ENCODE results near the gene LSM12.

LSM12 gene

GRCh38 chr17:44095647-44096496 lies 29.4 kb upstream of the LSM12 start:
- peak; percentile 94 for DNase-seq

GRCh38 chr17:44095388-44095646 lies 28.8 kb upstream of the LSM12 start:
- DNase-seq: no peak

GRCh38 chr17:44094701-44095387 lies 28.4 kb upstream of the LSM12 start:
- DNase-seq: no peak

DNA sequence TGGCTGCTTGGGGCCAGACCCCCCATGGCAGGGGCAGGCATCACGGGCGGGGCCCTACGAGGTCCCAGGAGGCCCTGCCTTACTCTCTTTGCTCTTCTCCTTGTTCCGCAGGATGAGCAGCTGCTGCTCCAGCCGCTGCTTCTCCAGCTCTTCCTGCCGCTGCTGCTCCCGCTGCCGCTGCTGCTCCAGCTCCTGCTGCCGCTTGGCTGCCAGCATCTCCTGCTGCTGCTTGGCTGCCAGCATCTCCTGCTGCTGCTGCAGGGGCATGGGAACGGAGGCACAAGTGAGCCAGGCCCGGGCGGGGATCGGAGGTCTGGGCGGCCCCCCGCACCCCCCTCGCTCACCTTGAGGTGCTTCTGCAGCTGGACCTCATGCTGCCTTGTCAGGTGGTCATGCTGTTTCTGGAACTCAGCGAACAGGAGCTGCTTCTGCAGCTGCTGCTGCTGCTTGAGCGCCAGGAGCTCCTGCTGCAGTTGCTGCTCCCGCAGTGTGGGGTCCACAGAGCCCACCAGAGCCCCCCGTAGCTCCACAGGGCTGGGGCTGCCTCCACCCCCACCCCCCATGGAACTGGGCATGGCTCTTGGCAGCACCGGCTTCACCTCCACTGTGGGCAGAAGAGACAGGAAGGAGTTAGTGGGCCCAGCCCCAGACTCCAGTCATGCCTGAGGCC lies 26.9 kb upstream of the LSM12 start:
- no peak for DNase-seq

GRCh38 chr17:44092051-44092450 lies 25.6 kb upstream of the LSM12 start:
- no peak for DNase-seq

DNA sequence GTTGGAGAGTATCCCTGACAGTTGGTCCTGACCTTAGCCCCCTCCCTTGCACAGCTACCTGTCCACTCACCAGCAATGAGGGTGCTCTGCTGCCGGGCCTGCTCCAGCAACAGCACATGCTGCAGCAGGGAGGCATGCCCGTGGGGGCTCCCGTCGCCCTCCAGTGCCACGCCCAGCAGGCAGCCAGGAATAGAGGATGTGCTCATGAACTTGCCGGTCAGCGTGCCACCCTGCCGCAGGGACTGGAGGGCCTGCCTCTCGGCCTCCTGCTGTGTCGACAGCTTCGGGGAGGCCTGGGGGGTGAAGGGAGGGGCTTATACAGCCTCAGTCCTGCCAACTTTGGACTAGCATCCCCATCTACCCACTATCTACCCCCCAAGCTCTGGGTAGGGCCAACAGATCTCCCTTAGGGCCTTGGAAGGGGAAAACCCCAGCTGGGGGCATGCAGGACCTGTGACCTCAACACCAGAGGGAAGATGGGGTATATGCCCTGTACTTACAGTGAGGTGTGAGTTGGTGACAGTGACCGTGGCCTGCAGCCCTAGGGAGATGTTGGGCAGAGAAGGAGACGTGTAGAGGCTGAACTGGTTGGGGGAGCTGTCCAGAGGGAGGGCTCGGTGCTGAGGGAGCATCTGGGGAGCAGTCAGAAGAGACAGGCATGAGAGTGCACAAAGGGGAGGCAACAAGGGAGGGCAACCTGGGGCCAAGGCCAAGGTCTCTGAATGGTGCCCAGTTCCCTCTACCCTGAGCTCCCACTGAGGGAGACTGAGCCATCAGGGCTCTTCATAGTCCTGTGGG lies 24.9 kb upstream of the LSM12 start:
- DNase-seq: no peak

DNA sequence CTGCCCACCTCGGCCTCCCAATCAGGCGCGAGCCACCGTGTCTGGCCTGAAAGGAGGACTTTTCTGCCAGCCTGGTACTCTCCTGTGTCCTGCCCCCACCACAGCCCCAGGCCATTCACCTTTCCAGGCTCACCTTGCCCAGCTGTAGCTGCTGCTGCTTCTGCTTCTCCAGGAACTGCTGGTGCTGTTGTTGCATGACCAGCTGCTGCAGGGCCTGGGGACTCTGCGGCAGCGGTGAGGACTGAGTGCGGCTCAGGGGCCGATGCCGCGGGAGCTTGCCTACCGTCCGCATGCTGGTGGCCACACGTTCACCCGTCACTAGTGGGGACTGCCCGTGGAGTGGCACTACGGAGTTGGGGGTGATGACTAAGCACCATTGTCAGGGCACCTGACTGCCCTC lies 21.8 kb upstream of the LSM12 start:
- no peak for DNase-seq

DNA sequence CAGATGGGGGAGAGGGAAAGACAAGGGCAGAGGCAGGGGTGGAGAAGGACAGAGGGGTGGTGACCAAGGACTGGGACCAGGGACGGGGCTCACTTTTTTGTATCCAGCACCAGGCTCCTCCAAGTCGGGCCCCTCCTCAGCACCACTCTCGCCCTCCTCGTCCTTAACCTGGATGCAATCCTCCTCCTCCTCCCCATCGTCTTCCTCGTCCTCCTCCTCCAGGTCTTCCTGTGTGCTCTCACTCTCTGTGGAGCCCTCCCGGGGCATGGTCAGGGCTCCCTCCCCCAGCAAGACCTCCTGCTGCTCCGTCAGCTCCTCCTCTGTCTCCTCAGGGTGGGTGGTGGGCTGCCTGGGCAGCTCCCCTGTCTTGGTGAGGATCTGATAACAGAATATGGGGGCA lies 20.8 kb upstream of the LSM12 start:
- DNase-seq: no peak

DNA sequence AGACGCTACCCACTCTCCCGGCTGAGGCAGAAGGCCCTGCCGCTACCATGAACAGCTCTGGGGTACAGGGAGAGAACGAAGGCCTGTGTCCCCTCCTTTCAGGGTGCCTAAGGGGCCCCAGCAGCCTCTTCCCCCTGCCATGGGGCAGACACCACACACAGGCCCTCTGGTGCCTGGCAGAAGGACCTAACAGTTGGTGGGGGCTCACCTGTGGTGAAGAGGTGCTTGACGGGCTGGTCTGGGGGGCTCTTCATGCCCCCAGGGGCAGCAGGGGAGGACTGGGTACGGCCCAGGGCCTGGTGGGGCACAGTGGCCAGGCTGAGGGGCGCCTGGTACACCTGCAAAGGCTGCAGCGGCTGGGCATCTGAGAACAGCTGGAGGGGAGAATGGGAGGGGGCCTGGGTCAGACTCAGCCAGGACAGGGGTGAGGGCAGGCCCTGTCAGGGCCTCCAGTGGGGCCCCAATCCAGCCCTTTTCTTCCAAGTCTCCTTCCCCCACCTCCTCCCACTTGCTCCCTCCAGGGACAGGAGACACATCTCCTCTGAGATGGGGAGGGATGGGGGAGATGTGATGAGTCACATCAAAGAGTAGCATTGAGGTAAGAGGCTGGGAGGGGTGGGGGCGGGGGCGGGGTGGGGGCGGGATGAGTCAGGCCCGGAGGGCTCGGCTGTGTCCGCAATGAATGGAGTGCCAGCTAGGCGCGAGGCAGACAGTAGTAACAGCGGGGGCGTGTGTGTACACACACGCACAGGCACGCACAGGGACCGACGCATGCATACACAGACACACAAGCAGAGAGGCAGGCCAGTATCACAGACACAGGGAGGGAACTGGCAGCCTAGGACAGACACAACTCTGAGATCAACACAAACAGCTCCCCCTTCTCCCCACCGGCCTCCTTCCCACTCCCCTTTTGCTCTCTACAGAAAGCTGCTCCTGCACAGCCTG lies 20.2 kb upstream of the LSM12 start:
- peak; percentile 95 for DNase-seq

DNA sequence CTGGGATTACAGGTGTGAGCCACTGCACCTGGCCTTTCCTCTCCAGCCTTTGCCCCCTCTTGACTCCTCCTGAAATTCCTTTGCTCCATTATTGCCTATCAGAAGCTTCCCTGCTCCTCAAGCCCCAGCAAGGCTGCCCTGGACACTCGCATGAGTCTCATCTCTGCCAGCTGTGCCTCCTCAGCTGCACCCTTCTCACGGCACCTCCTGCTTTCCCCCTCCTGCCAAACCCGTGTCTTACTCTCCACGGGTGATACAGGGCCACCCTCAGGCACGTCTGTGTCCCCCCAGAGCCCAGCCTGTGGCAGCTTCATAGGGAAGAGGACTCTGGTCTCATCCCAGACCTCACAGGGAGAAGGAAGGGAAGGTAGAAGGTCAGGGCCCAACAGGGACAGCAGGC lies 19.4 kb upstream of the LSM12 start:
- DNase-seq: no peak

- no peak for DNase-seq
Observed at GRCh38 chr17:44084921-44085320, 18.4 kb upstream of the LSM12 start.

DNA sequence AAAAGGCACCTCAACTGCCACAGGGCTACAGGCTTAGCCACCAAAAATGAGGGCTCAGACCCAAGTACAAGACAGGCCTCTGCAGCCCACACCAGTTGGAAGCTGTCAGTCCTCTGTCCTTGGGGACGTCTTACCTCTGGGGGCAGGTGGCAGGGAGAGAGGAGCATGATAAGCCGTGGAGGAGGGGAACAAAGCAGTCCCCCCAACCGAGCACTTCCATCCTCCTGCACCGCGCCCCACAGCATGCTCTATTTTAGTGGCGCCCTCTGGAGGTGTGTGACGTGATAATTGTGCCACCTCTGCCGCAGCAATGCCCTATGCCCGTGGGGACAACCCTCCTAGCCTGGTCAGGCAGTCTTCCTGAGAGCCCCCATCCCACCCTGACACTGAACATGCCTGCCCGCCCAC lies 17.7 kb upstream of the LSM12 start:
- no peak for DNase-seq

DNA sequence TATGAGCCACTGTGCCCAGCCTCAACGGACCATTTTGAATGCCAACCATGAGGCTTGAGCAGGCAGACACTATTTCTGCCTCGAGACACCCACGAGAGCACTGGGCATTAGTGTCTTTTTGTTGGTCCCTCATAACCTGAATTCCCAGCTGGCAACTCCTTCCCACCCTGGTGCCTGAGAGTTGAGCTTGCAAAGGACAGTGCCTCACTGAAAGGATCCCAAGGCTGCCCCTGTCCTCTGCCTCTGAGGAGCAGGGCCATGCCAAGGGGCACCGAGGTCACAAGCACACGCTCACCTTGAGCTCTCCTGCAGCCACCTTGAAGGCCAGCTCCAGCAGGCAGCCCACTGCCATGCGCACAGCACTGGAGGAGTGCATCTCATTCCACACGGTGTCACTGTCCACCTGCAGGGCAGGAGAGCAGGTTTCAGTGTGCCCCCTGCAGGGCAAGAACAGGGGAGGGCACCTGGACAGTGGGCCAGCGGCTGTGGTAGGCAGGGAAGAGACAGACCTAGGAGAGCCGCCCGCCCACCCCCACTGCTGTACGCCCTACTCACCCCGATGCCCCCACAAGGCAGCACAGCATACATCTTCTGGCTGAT lies 16.9 kb upstream of the LSM12 start:
- no peak for DNase-seq

GRCh38 chr17:44082256-44082927 lies 15.9 kb upstream of the LSM12 start:
- no peak for DNase-seq

- no peak for DNase-seq
Observed at GRCh38 chr17:44081681-44082080, 15.2 kb upstream of the LSM12 start.

- DNase-seq: no peak
Observed at GRCh38 chr17:44079877-44080821, 13.7 kb upstream of the LSM12 start.

GRCh38 chr17:44078412-44078811 lies 11.9 kb upstream of the LSM12 start:
- no peak for DNase-seq

- DNase-seq: no peak
Observed at GRCh38 chr17:44077595-44077909, 11.1 kb upstream of the LSM12 start.

DNA sequence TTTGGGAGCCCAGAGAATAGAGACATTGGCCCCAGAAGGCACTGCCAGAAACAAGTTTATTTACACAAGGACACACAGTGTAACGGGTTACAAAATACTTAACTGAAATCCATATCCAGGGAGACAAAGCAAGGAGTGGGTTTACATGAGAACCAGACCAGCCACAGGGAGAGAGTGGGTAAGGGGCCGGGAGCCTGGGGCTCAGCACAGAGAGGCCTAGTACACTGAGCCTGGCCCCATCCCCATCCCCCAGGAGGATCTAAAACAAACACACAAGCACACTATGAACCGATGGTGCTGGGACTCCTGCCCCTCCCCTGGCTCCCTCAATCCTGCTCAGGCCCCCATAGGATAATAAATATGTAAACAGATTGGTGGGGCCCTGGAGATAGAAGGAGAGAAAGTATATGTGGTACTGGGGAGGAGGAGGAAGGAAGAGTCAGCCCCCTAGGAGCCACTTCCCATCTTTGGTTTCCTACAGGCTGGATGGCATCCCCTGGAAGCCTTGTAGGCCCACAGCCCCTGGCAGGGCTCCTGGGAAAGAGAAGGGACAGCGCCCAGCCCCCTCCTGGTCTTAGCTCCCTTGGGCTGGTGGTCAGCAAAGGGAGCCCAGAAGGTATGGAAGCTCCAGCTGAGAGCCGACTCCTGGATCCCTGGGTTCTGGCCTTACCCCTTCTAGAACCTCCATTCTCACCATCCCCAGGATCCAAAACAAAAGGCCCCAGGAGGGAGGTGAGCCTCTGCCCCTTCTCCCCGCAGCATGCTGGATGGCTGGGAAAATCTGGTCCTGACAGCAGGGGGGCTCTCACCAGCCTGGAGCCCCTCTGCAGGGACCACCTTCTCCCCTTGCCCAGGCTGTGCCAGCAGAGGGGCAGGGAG lies 10.5 kb upstream of the LSM12 start:
- DNase-seq: no peak

All from fibroblast of skin of abdomen (primary cell).